Mucosa of descending colon (tissue), 3 donors: Measurements from ENCODE around the gene AHR. TPM values are rescaled to one million over a fixed set of nuclear protein-coding genes. Genes with fewer than 3 reads are reported as not detected.
A peak's percentile ranks its signal among the peaks of the same experiment; 100 is the strongest.
"Not testable (repeated sequence)": the region's sequence is repeated elsewhere in the genome, so short reads cannot be mapped to it uniquely, and the experiment has no call there.

Experiments
- ATAC-seq: fragments of 200-7000 bp; cut with Tn5 transposase; one replicate; pipeline ENCODE4 v1.9.1; 2020; ENCODE audit warnings: mild to moderate bottlenecking, moderate library complexity
- DNase-seq, 3 donors: peaks; one replicate each; pipeline ENCODE4 v3.0.0-alpha.2; 2020
- H3K36me3 ChIP-seq: fragments of 200-600 bp; one replicate; pipeline ENCODE4 v1.8.0; 2021; ENCODE audit warnings: low read depth, mild to moderate bottlenecking
- H3K4me1 ChIP-seq: fragments of 200-600 bp; one replicate; pipeline ENCODE4 v1.8.0; 2021; ENCODE audit warnings: low read depth, mild to moderate bottlenecking
- H3K4me3 ChIP-seq: fragments of 200-600 bp; one replicate; pipeline ENCODE4 v1.8.0; 2021; ENCODE audit warnings: mild to moderate bottlenecking
- H3K9me3 ChIP-seq: fragments of 200-600 bp; one replicate; pipeline ENCODE4 v1.8.0; 2021; ENCODE audit warnings: mild to moderate bottlenecking
- CTCF ChIP-seq: fragments of 200-600 bp; IDR thresholded peaks from one replicate; pipeline ENCODE4 v1.8.0; 2022; ENCODE audit warnings: antibody characterized with exemption, mild to moderate bottlenecking
- intact Hi-C, 2 donors: fragments of 100-400 bp; cut with DNase I in 1 of 2; cut with micrococcal nuclease in 1 of 2; formaldehyde crosslinking; loops; one replicate each; pipeline versions ENCODE4 v1.11.0 to v1.11.1; 2022; cut with DNase I, micrococcal nuclease
- total RNA-seq, 3 donors: library from RNA; stranded (reverse); fragmentation: NEBNext Ultra II Directional in 2 of 3; extraction: Animal tissue kit (Norgen Biotek cat#: 25700) in 2 of 3; gene quantifications; one replicate each; pipeline versions ENCODE4 v1.2.1 to v1.2.4, GENCODE V29; 2021 to 2023
- donor health status: DM: no; HTN: no; CAD: no; lungs with moderate emphysema.
- donor health status: DM: no; HTN: no; CAD: no.
- donor health status: DM: no; HTN: yes; CAD: no.

Gene AHR
- total RNA-seq, 3 donors from 2014 or later = 33.7 to 41.3 (median 36.3) TPM

DNA sequence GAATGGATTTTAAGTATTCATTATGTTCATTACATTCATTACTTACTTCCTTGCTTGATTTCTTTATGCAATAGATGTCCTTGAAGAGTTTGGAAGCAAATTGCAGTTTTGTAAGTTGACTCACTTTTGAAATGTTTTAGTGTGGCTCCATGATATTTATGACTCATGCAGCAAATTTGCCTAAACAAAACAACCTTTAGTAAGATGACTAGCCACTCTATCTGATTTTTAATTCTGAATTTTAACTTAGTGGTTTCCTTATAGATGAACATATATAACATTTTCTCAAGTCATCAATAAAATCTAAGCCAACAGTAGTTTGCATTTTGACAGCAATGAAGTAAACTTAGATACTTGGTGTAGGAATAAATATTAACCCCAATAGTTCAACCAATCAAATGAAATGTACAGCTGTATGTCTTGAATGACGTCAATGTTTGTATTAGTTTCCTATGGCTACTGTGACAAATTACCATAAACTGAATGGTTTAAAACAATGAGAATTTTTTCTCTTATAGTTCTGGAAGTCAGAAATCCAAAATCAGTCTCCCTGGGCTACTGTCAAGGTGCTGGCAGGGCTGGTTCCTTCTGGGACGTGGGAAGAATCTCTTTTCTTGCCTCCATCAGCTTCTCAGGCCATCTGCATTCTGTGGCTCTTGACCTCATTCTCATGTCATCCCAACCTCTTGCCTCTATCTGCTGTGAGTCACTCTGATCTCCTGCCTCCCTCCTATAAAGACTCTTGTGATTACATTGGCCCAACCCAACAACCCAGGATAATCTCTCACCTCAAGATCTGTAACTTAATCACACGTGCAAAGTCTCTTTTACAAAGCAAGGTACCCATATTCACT lies 73.4 kb downstream of the AHR start:
- no peaks in the 10 kb centered on the region for H3K36me3 ChIP-seq
- ATAC-seq (peak; percentile 94), DNase-seq (no peak)
- H3K4me1 ChIP-seq = no peaks in the 10 kb centered on the region
- no peak overlapping the region for H3K4me3 ChIP-seq
- no peaks in the 10 kb centered on the region for H3K9me3 ChIP-seq
- no peak for TF ChIP-seq CTCF
- intact Hi-C loops = no loop called here

DNA sequence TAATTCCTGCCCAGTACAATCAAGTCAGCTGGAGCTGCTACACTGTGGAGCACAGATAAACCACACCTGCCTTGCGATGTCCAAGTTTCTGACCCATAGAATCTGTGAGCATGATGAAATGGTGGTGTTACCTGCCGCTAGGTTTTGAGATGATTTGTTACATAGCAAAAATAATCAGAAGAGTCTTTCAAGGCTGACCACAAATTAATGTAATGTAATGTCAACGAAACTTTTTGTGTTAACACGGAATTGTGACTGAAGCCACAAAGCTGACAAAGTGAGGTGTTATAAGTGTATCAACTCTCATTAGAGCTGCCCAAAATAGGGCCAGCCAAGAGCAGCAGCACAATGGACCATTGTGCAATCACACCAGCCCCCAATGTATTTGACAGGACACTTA lies 75.7 kb downstream of the AHR start:
- no peaks in the 10 kb centered on the region for H3K9me3 ChIP-seq
- H3K36me3 ChIP-seq = no peaks in the 10 kb centered on the region
- no peak overlapping the region for H3K4me3 ChIP-seq
- intact Hi-C loops = no loop called here
- no peak for ATAC-seq
- no peak for TF ChIP-seq CTCF
- DNase-seq = no peak
- no peaks in the 10 kb centered on the region for H3K4me1 ChIP-seq

GRCh38 chr7:17374654-17375053 lies 76.2 kb downstream of the AHR start:
- no peak for TF ChIP-seq CTCF
- DNase-seq (no peak), ATAC-seq (no peak)
- no peaks in the 10 kb centered on the region for H3K4me1 ChIP-seq
- no peak overlapping the region for H3K4me3 ChIP-seq
- H3K9me3 ChIP-seq = no peaks in the 10 kb centered on the region
- no peaks in the 10 kb centered on the region for H3K36me3 ChIP-seq
- intact Hi-C loops = no loop called here

- Histone ChIP-seq H3K4me3 (no peak overlapping the region), H3K36me3 (no peaks in the 10 kb centered on the region), H3K4me1 (no peaks in the 10 kb centered on the region), H3K9me3 (no peaks in the 10 kb centered on the region)
- no peak for TF ChIP-seq CTCF
- no peak for DNase-seq
- intact Hi-C loops = no loop called here
- ATAC-seq = no peak
Measured at GRCh38 chr7:17376595-17376994, 78.1 kb downstream of the AHR start.

DNA sequence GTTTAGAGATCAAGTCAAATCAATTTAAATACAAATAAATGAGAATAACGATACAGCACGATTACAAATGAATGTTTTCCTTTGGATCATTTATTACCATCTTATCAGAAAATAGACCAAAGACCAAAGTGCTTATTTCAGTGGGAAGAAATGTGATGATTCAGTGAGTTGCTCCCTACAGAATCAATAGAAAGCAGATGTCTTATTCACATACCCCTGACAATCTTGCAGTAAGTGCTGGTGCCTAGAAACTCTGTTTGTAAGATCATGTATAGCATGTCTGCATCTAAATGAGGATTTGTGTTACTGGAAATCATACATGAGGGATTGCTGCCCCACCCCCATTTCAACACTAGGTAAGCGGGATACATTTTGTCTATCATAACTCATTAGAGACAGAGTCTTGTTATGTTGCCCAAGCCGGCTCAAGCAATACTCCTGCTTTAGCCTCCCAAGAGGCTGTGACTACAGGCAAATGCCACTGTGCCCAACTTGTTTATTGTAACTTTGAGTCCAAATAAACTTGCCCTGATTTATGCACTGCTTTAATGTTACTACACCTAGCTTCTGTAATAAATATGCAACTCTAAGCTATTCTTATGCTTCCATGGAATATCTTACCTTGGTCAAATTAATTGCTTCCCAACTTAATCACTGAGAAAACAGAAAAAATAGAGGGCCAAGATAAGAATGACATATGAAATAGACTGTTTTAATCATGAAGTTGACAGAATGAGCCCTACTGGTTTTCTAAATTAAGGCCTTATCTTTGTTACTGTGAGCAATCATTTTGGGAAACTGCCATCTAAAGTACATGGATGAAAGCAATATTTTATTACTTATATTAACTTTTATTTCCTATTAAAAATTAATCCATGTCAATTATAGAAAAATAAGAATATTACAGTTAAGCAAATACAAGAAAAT lies 82.5 kb downstream of the AHR start:
- no peaks in the 10 kb centered on the region for H3K4me1 ChIP-seq
- no peak for DNase-seq
- ATAC-seq = no peak
- TF ChIP-seq CTCF = no peak
- H3K9me3 ChIP-seq = no peaks in the 10 kb centered on the region
- no peak overlapping the region for H3K4me3 ChIP-seq
- intact Hi-C loops = no loop called here
- no peaks in the 10 kb centered on the region for H3K36me3 ChIP-seq

DNA sequence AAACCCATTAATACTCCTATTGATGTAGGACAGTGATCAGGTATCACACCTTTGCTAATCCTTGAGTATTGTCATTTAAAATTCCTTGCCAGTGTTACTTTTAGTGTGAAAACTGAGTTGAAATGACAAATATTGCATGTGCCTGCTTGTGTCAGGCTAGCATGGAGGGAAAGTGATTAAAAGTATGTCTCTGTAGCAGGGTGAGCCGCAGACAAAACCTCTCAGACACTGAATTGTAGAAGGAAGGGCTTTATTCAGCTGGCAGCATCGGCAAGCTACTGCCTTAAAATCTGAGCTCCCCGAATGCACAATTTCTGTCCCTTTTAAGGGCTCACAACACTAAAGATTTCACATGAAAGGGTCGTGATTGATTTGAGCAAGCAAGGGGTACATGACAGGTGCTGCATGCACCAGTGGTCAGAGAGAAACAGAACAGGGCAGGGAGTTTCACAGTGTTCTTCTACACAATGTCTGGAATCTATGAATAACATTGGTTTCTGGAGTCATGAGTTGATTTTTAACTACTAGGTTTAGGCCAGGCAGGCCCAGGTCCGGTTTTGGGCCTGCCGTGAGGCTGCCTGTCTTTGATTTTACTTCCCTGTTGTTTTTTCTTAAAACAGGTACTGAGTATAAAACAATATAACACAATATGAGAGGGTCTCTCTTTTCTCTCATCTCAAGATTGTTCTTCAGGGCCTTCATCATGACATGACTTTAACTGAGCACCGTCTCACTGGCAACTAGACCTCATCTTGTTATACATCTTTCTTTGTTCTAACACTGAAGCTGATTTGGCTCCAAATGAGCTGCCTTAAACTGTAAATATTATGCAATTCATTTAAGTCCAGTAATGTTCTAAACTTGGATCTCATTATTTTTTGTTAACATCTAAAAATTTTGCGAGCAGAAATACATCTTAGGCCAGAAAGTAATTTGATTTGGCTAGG lies 84.2 kb downstream of the AHR start:
- H3K4me1 ChIP-seq, H3K36me3 ChIP-seq, ATAC-seq, intact Hi-C loops, H3K4me3 ChIP-seq, H3K9me3 ChIP-seq, DNase-seq: not testable (repeated sequence)
